IMR-90 (cell line): ENCODE results near the gene PTPN21. TPM values are rescaled to one million over a fixed set of nuclear protein-coding genes. Genes with fewer than 3 reads are reported as not detected.

Experiments used
- ATAC-seq: fragments of 200-7000 bp; cut with Tn5 transposase; 2 replicates; pipeline ENCODE4 v1.9.1; 2020; ENCODE audit warnings: low read depth, mild to moderate bottlenecking, moderate library complexity
- BruUV-seq: library from RNA; stranded (reverse); fragments of 400-500 nt; replicated peaks from 2 replicates; lab custom pipeline; 2021; lab: Mats Ljungman, UMichigan
- CTCF ChIA-PET: fragments of 300-600 bp; formaldehyde crosslinking; extraction: SDS; loops from one replicate; lab custom pipeline; 2021; ENCODE audit warnings: antibody characterized with exemption; lab: Yijun Ruan, JAX
- POLR2A ChIA-PET: fragments of 300-600 bp; sonication (Branson Sonifier 250); formaldehyde crosslinking; loops from one replicate; lab custom pipeline; 2022; ENCODE audit warnings: antibody characterized with exemption; ENCODE audit not compliant: unreplicated experiment; lab: Charles Lee
- DNase-seq: peaks from one replicate; pipeline ENCODE4 v3.0.0; 2013
- H2AFZ ChIP-seq: replicated peaks from 2 replicates; pipeline ENCODE3; 2013; ENCODE audit warnings: low read length, mild to moderate bottlenecking; ENCODE audit not compliant: poor library complexity
- H2AK5ac ChIP-seq: 2 replicates; pipeline ENCODE4 v1.6.1; 2013; ENCODE audit warnings: low read depth, low read length, inconsistent platforms
- H2AK9ac ChIP-seq: replicated peaks from 2 replicates; pipeline ENCODE3; 2013; ENCODE audit warnings: mild to moderate bottlenecking, low read depth, low read length, moderate library complexity; ENCODE audit not compliant: poor library complexity
- H2BK120ac ChIP-seq: 2 replicates; pipeline ENCODE4 v1.6.1; 2013; ENCODE audit warnings: low read depth, low read length, inconsistent platforms
- H2BK15ac ChIP-seq: 3 replicates; pipeline ENCODE4 v1.6.1; 2013; ENCODE audit warnings: low read depth, low read length, inconsistent platforms
- H2BK20ac ChIP-seq: 2 replicates; pipeline ENCODE4 v1.6.1; 2013; ENCODE audit warnings: low read depth, mild to moderate bottlenecking, inconsistent platforms, low read length, moderate library complexity
- H2BK5ac ChIP-seq: 2 replicates; pipeline ENCODE4 v1.6.1; 2013; ENCODE audit warnings: mild to moderate bottlenecking, low read depth, low read length, inconsistent platforms; ENCODE audit not compliant: poor library complexity, severe bottlenecking
- H3K14ac ChIP-seq: replicated peaks from 2 replicates; pipeline ENCODE4 v1.6.1; 2013; ENCODE audit warnings: low read depth, low read length, inconsistent platforms
- H3K18ac ChIP-seq: 2 replicates; pipeline ENCODE4 v1.6.1; 2013; ENCODE audit warnings: low read depth, low read length, control low read depth
- H3K23ac ChIP-seq: 2 replicates; pipeline ENCODE4 v1.6.1; 2013; ENCODE audit warnings: low read depth, low read length, inconsistent platforms
- H3K27ac ChIP-seq: 2 replicates; pipeline ENCODE4 v1.5.1; 2013; ENCODE audit warnings: mild to moderate bottlenecking, control low read depth, low read length; ENCODE audit not compliant: insufficient read depth
- H3K27me3 ChIP-seq: 2 replicates; pipeline ENCODE4 v1.6.1; 2013; ENCODE audit warnings: low read length; ENCODE audit not compliant: control insufficient read depth, insufficient read depth
- H3K36me3 ChIP-seq: 2 replicates; pipeline ENCODE4 v1.6.1; 2013; ENCODE audit warnings: low read length, mixed read lengths; ENCODE audit not compliant: control insufficient read depth, insufficient read depth
- H3K4ac ChIP-seq: 2 replicates; pipeline ENCODE4 v1.6.1; 2013; ENCODE audit warnings: low read depth, low read length, inconsistent platforms
- H3K4me1 ChIP-seq: 2 replicates; pipeline ENCODE4 v1.6.1; 2013; ENCODE audit warnings: low read length, mixed read lengths; ENCODE audit not compliant: control insufficient read depth, insufficient read depth
- H3K4me2 ChIP-seq: 2 replicates; pipeline ENCODE4 v1.6.1; 2013; ENCODE audit warnings: low read depth, mild to moderate bottlenecking, control low read depth, low read length, moderate library complexity
- H3K4me3 ChIP-seq: 2 replicates; pipeline ENCODE4 v1.5.1; 2013; ENCODE audit warnings: low read depth, mild to moderate bottlenecking, control low read depth, low read length, moderate library complexity; ENCODE audit not compliant: insufficient read depth
- H3K56ac ChIP-seq: 2 replicates; pipeline ENCODE4 v1.6.1; 2013; ENCODE audit warnings: low read length, inconsistent platforms; ENCODE audit not compliant: insufficient read depth; ENCODE audit errors: extremely low read depth
- H3K79me1 ChIP-seq, 2 experiments: 2 replicates each; pipeline ENCODE4 v1.6.1; 2013; ENCODE audit warnings: low read length in 2 of 2, inconsistent platforms in 1 of 2, low read depth in 1 of 2
- H3K9ac ChIP-seq: 2 replicates; pipeline ENCODE4 v1.6.1; 2013; ENCODE audit warnings: low read depth, low read length, control low read depth
- H3K9me1 ChIP-seq: 2 replicates; pipeline ENCODE4 v1.6.1; 2013; ENCODE audit warnings: low read length, inconsistent platforms; ENCODE audit not compliant: insufficient read depth
- H3K9me3 ChIP-seq: 2 replicates; pipeline ENCODE4 v1.6.1; 2013; ENCODE audit warnings: low read length; ENCODE audit not compliant: control insufficient read depth, insufficient read depth
- H4K20me1 ChIP-seq: 2 replicates; pipeline ENCODE4 v1.6.1; 2013; ENCODE audit warnings: low read length, inconsistent platforms; ENCODE audit not compliant: insufficient read depth
- H4K5ac ChIP-seq: 2 replicates; pipeline ENCODE4 v1.6.1; 2013; ENCODE audit warnings: mild to moderate bottlenecking, low read depth, low read length, control low read depth
- H4K8ac ChIP-seq, 2 experiments: 2 replicates each; pipeline ENCODE4 v1.6.1; 2013; ENCODE audit warnings: low read depth in 2 of 2, low read length in 2 of 2, control low read depth in 1 of 2, inconsistent platforms in 1 of 2
- H4K91ac ChIP-seq: 2 replicates; pipeline ENCODE4 v1.6.1; 2013; ENCODE audit warnings: low read depth, low read length, inconsistent platforms; ENCODE audit not compliant: insufficient read depth
- SMC3 ChIP-seq: fragments of 150-350 bp; IDR thresholded peaks from 2 replicates; pipeline ENCODE4 v1.6.1; 2016; ENCODE audit warnings: low read depth, mild to moderate bottlenecking, antibody characterized with exemption, low read length, moderate library complexity
- WGBS, 2 experiments: methylation state at CpG; one replicate each; pipeline versions ENCODE4 v1.1.5 to v1.1.7; 2013; ENCODE audit warnings: missing lambda C conversion rate in 2 of 2; ENCODE audit not compliant: insufficient read length in 1 of 2; ENCODE audit errors: extremely low coverage in 2 of 2; 5-methylcytosine and 5-hydroxymethylcytosine counted together
- dilution Hi-C: fragments of 300-500 bp; cut with HindIII; formaldehyde crosslinking; loops from one replicate; pipeline ENCODE4 v1.14.3; 2018; ENCODE audit warnings: low sequenced_read_pairs; ENCODE audit not compliant: unreplicated experiment
- in situ Hi-C: fragments of 300-500 bp; cut with MboI; formaldehyde crosslinking; loops from 3 replicates; pipeline ENCODE4 v1.14.3; 2019; ENCODE audit warnings: low sequenced_read_pairs, inconsistent platforms, mixed read lengths
- intact Hi-C: fragments of 100-400 bp; cut with micrococcal nuclease; formaldehyde crosslinking; loops from 2 replicates; pipeline ENCODE4 v1.10.0; 2022
- polyA plus RNA-seq, 3 experiments: library from polyadenylated mRNA; depleted of rRNA; stranded (reverse); fragments of >200 nt; gene quantifications; 2 replicates each; pipeline ENCODE4 v1.2.3, GENCODE V29; 2012; ENCODE audit warnings: low replicate concordance in 1 of 3
- total RNA-seq: library from RNA; depleted of rRNA; stranded (reverse); fragments of >200 nt; gene quantifications from 2 replicates; pipeline ENCODE4 v1.2.3, GENCODE V29; 2012

The PTPN21 gene
- total and polyA plus RNA-seq, 2 of the 4 experiments (the other 2 are of a cell fraction), result 10.4 to 10.7 TPM

GRCh38 chr14:88482524-88482923 lies 72.3 kb downstream of the PTPN21 start:
- Histone ChIP-seq H2BK15ac (no peak overlapping the region), H3K9ac (no peak overlapping the region), H4K91ac (no peak overlapping the region), H4K5ac (no peak overlapping the region), H3K4me2 (no peak overlapping the region), H2AFZ (no peak overlapping the region), H3K23ac (no peak overlapping the region), H3K36me3 (peaks cover 42% of the 10 kb centered on the region), H3K79me1 (peaks cover 2 to 15% of the 10 kb centered on the region in 2 experiments), H3K27me3 (no peaks in the 10 kb centered on the region), H2BK5ac (no peak overlapping the region), H2AK9ac (no peak overlapping the region), H4K8ac (no peak overlapping the region), H3K9me3 (no peaks in the 10 kb centered on the region), H3K14ac (no peak overlapping the region), H3K9me1 (peaks cover 2% of the 10 kb centered on the region), H2BK20ac (no peak overlapping the region), H3K56ac (no peak overlapping the region), H2BK120ac (no peak overlapping the region), H3K27ac (no peak overlapping the region), H3K4ac (no peak overlapping the region), H4K20me1 (no peaks in the 10 kb centered on the region), H3K18ac (no peak overlapping the region), H2AK5ac (no peak overlapping the region), H3K4me1 (peaks cover 6% of the 10 kb centered on the region), H3K4me3 (no peak overlapping the region)
- in situ Hi-C loops, result no loop called here
- ATAC-seq, result no peak
- no CpG with 5 or more reads among the region's 3 CpGs for WGBS, 2 experiments
- intact Hi-C loops, result no loop called here
- ChIA-PET CTCF (interaction anchor here (0.7 to 0.9 kb wide), 2 partner anchors 9 to 293 kb away, joined by 3 read pairs; no protein-coding TSS in a partner anchor), POLR2A (no interaction called here)
- TF ChIP-seq SMC3, result no peak
- dilution Hi-C loops, result no loop called here
- no peak for DNase-seq
- no TSS peak for BruUV-seq
